GM21515 (cell line): Measurements from ENCODE around the gene TARP.

Source experiments
- ATAC-seq: cut with Tn5 transposase; IDR thresholded peaks from one replicate; pipeline ENCODE4 v1.9.1; 2021; ENCODE audit not compliant: unreplicated experiment

TARP gene

DNA sequence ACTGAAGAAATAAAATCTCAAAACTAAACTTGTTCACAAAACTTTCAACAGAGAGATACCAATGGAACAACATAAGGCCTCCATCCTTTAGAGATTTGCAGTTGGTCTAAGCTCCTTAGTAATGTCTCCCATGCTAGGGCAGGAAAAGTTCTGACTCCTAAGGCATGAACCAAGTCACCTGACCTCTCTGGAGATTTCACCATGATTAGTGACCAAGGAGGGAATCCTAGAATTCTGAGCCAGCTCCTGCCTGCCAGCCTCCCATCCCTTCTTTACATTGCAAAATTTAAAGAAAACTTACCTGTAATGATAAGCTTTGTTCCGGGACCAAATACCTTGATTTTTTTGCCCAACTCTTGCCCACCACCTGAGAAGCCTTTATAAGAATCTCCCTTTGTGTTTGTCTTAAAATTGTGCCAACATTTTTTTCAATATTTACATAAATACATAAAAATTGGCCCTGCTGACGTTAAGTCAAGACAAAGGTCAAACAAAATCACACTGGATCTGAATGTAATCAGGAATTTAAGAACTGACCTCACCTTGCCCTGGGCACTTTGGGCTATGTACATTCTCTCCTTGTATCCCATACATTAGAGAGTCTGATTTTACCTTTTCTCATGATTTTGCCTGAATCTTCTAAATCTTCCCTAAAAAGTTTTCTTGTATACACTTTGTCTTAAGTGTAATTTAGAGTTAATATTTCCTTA, at the start of gene TARP:
TARP (minus strand) TSS at position 351 of the 710 bp plus-strand sequence.
- no peak for ATAC-seq

DNA sequence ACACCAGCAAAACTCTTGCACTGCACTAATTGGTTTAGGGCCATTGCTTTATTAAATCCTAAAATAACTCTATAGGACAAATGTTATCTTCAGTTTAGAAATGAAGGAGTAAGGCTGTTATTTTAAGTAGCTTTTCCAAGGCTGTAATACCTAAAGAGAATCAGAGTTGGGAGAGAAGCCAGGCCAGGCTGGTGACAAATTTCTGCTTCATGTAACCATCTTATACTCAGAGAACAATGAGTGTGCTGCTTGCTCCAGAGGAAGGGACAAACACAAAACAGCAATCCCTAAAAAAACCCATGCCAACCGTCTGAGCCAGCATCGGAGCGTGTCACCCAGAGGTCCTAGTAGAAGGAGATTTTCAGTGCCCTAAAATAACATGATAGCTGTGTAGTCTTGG, 49.7 kb upstream of the TARP start:
- no peak for ATAC-seq

DNA sequence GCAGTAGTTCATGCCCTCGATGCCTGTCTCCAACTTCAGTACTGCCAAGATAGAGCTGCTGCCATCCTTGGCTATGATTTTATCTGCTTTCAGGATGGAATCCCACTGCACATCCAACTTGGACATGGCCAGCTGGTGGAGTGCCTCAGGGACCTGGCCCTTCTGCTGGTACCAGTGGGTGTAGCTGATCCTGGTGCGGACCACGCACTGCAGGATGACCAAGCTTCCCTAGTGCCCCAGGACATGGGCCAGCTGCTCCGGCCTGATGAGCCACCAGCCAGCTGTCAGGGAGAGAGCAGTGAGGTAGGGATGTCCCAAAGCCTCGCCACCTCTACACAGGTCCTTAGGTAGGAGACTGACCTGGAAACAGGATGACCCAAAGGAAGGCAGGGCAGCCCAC, 49.0 kb upstream of the TARP start:
- no peak for ATAC-seq

DNA sequence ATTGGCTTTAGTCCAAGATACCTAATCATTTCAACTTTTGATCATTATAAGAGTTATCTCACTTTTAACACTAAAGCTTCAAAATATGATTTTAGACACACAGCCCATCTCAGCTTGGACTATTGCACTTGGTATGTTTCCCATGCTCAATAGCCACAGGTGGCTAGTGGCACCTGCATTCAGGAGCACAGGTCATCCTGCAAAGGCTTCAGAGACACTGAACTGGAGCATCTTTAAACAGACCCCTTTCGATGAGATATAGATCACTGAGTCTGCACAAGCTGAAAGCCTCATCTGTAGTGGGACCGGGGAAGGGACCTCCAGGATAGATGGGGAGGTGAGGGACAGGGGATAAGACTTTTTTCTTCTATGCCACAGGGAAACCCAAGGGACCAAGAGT, 48.5 kb upstream of the TARP start:
- ATAC-seq = no peak

DNA sequence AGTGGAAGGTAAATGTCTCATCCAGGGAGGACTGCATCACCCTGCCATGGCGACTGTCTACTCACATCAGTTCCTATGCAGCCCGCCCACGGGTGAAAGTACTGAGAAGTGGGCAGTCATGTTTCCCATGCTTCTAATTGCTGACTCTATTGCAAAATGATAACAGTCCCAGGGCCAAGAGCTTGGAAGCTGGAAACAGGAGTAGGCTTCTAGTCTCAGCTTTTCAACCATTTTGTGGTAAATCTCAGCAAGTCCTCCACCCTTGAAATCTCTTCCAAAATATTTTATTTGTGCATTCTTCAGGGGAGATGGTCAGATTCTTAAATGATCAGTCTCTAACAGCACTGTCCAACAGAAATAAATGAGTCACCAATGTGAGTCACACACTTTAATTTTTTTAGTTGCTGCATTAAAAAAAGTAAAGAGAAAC, 48.1 kb upstream of the TARP start:
- no peak for ATAC-seq

DNA sequence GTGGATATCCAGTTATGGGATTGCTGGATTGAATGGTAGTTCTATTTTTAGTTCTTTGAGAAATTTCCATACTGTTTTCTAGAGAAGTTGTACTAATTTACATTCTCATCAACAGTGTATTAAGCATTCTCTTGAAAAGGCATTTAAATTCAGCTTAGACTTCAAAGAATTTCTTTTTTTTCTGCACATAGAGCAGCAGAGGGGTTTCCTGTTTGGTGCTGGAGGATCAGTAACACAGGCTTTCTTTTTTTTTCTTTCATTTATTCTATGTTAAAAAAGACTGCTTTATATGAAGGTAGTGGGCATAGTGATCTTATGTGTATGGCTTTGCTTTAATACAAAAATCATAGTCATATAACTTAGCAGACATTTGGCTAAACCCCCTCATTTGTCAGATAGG, 47.6 kb upstream of the TARP start:
- ATAC-seq = no peak

DNA sequence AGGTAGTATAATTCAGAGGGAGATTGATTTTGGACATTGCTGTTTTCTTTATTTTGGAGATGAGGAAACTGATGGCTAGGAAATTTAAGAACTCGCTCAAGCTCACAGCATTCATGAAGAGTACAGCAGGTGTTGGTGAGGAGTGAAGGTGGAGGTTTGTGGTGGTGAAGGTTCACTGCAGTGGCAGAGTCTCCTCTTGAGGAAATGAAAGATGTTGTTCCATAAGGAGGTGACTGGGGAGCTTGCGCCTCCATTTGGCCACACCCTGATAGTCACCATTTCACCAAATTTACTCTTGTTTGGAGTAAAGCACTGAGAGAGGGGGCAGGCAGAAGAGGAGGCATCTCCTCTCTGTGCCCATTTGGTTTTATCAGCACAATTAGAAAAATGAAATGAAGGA, 46.4 kb upstream of the TARP start:
- ATAC-seq = no peak

DNA sequence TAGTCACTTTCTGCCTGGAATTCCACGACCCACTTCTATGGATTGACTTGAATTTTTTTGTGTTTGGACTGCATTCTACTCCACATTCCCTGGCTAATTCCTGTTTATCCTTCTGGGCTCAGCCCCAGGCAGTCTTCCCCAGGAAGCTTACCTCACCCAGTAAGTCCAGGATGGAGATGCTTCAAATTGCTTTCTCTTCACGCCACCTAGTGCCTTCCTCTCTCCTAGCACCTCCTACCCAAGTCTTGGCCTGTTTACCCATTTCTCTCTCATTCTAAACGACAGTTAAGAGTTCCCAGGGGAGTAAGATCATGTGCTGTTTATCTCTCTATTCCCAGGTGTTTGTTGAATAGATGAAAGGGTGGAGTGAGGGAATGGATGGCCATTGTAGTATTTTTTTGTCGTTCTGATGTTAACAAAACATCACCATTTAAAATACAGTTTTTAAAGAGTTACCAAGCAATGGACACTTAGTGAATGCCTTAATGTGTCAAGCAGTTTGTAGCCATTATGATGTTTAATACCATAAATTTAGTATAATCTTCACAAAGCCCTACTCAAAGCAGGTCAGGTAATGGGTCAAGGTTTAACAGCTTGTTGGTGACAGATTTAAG, 45.5 kb upstream of the TARP start:
- ATAC-seq = peak; percentile 65

DNA sequence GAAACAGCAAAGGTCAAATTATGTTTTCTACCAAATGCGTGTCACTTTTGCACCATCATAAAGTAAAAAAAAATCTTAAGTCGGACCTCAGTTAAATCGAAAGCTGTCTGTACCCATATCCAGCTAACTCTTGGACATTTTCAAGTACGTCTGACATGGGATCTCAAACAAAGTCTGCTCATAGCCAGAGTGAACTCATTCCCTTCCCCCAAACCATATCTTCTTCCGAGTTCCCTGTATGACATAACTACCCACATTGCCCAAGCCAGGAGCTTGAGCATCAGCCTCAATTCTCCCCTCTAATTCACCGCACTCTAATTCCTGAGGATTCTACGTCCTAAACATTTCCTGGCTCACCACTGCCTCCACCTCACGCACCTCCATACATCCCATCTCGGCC, 44.8 kb upstream of the TARP start:
- ATAC-seq = no peak

DNA sequence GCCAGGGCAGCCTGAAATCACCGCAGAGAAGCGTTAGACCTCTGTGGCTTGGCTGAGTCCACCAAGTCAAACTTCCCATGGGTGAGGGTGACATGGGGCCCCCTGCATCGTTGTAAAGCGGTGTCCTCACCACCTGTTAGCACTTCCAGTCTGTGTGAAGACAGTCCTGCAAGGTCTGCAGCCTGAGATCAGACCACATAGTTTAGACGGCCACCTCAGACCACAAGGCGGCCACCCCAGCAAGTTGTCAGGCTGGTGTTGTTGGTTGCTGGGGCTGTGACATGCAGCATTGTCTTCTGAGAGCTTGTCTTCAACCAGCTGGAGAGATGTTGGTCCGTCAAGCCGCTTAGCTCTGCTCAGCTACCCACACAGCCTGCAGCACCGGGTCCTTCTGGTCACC, 44.1 kb upstream of the TARP start:
- ATAC-seq = no peak

DNA sequence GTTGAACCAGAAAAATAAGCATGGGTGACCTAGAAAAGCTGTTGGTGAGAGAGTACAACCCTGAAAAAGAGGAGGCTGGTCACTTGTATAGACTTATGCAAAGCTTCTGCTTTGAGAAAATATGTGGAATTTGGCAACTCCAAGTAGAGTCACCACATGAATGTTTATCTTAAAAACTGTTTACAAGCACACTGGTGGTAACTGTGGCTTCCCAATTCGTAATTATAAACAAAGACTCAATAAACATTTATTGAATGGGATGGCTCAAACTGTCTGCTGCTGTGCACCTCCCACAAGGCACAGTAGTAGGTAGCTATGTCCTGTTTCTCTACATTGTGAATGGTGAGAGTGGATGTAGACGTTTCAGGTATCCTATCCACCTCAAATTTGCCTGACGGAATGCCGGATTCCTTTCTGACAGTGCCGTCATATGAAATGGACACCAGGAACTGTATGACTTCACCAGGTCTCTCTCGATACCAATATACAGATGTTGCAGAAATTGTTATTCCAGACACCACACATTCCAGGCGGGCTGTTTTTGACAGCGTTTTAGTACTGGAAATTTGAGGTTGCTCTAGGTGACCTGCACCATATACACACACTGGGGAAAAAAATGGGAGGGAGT, 43.4 kb upstream of the TARP start:
- ATAC-seq = no peak

DNA sequence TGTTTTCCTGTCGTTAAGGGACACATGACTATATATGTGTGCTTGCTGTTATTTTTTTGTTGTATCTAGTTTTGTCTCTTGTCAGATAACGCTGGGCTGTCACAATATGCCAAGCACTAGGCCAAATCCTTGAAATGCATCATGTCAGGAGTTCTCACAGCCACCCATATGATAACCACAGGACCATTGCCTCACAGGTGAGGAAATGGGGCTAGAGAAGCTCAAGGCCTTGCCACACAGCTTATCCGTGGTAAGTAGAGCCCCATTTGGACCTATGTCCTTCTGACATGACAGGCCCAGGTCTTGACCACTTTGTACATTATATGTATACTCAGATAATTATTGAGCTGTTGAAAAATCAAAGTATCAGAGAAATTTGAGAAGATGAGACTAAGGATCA, 42.0 kb upstream of the TARP start:
- ATAC-seq = no peak

DNA sequence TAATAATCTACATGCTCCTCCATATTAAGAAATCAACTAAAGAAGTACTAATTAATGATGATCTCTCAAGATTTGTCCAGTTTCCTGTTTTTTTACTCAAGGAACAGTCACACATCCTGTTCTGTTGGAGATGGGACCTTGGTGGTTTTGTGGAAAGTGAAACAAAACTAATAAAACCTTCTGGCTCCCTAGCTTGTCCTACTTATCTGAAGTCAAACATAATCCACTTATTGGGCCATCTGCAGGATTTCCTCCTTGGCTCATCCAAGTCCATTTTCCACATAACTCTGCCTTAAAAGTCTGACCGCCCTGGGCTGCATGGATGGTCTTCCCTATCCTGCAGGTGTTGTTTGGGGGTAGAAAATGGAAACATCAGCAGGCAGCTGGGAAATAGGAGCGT, 39.4 kb upstream of the TARP start:
- ATAC-seq = no peak

DNA sequence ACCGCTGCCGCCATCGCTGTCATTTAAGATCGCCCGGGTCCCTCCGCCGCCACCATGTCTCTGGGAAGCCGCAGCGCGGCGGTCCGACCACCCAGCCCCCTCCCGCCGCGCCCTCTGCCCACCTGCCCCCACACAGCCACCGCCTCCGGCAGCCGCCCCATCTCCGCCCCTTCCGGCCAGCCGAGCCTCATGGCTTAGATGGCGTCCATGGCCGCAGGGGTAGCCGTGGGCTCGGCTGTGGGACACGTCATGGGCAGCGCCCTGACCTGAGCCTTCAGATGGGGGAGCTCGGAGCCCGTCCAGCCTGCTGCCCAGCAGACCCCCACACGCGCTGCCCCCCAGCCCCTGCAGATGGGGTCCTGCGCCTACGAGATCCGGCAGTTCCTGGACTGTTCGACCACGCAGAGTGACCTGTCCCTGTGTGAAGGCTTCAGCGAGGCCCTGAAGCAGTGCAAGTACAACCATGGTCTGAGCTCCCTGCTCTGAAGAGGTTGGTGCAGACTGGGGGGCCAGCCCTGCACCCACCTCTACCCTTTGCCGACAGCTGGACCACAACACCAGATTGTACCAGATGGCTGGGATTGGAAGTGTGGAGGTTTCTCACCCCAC, 38.0 kb upstream of the TARP start:
- ATAC-seq = no peak

DNA sequence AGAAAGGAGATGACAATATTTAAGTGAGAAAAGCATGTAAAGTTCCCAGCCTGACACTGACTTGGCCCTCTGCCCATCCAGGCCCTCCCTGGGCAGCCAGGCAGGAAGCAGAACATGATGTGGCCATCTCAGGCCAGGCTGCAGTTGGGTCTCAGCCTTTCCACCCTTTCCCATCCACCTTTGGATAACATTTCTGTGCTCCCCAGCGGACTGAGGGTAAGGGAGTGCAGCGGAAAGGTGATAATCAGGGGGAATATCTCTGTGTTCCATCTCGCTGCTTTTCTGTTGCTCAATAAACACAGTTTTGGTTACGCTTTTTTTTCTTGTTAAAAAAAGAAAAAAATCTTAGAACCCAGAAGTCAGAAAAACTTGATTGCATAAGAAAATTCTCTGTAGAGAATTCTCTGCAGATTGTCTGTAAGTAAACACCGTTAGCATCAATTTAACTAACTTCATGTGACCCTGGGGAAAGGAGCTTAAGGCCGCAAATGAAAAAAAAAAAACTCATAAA, 37.2 kb upstream of the TARP start:
- no peak for ATAC-seq

DNA sequence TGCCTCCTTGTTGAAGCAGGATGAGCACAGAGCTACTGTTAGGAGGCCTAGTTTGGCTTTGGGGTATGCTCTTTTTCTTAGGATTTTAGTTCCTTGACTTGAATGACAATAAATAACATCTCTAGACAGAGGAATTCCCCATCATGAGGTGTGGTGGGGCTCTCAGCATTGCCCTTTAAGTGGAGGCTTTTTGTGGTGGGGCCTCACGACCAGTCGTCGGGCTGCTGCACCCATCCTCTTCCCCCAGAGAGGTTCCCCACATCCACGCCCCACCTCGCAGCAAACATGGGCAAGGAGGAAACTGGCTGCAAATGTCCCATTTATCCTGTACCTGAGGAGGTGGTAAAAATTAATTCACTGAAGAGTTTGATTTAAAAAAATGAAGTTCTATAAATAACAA, 36.1 kb upstream of the TARP start:
- no peak for ATAC-seq

DNA sequence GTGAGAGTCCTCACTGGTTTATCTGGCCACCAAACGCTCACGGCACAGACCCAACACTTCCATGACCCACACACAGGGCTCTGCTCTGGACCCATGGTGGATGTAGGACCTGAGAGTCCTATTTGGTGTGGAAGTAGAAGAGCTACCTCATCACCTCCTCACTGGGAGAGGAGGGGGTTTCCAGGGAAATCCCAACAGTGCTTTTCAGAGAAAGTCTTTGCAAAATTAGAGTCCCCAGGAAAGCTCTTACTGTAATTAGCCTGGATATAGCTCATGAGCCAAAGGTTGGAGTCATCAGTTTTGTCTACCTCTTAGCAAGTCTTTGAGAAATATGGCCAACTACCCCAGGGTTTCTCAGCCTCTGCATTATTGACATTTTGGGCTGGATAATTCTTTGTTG, 34.7 kb upstream of the TARP start:
- ATAC-seq = no peak

DNA sequence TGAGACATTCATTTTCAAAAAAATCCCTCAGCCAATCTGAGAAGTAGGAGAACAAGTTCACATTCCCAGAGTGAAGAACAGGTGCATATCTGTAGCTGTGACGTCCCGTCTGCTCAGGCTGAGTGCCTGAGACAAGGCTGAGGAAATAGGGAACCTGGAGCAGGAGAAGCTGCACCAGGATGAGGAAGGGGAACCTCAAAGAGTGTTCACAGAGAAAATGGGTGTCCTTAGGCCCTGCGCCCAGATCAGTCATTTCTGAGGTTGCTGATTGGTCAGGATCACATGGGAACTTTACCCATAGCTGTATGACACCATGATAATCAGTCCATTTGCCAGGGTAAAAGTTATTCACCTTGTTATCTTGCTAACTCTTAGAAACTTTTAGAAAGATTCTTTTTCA, 34.2 kb upstream of the TARP start:
- no peak for ATAC-seq

DNA sequence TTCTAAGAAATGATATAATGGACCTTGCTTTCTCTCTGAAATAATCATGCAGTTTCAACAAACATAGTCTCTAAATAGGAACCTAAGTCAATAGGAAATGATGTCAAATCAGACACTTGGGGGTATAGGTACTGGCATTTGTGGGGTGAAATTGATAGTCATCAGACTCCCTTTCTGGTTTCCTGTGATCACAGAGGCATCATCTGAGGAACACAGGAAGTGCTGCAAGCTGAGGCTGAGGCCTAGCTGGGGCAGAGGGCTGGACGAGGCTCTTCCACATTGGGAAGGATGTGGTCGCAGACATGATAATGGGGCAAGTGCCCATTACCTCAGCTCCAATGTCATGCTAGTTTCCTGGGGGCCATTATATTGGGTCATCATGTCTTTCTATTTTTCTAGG, 33.5 kb upstream of the TARP start:
- ATAC-seq = no peak

DNA sequence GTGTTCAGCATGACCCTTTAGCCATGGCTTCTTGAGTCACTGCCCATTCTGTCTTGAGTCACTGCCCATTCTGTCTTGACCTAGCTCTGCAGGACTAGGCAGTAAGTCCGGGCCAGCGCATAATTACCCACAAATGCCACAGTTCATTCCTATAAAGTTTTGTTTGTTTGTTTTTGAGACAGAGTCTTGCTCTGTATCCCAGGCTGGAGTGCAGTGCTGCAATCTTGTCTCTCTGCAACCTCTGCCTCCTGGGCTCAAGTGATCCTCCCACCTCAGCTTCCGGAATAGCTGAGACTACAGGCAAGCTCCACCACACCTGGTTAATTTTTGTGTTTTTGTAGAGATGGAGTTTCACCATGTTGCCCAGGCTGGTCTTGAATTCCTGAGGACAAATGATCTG, 32.7 kb upstream of the TARP start:
- no peak for ATAC-seq

DNA sequence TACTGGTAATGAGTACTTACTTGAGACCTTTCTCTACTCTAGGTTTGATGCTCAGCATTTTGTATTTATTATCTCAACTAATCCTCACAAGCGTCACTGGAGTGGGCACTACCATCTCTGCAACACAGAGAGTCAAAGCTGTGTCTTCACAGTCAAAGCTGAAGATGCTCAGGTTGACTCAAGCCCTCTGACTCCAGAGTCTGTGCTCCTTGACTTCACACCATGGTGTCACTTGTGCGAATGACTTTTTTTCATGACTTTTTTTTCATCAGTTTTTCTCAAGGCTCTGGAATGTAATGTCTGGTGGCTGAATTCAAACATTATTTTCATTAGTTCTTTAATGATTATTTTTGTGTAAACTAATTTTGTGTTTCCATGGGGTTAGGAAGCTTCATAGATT, 30.4 kb upstream of the TARP start:
- ATAC-seq = no peak

DNA sequence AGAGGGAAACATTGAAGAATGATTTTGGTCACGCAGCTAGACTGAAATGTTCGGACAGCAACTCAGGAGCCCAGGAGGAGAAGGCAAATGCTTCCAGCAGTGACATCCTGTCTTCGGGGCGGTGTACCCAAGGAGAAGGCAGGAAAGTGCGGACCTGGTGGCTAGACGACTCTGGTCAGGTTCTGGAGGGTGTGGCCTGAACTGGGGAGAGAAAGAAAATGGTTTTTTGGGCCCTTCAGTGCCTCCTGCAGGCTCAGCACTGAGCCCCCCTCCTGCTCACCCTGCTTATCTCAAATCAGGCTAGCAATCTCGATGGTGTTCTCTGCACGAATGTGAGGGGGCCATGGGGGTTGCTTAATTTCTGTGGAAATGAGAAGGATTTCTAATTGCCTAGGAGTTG, 26.7 kb upstream of the TARP start:
- no peak for ATAC-seq
